ENCODE results near the gene PPP2R5C. TPM values are rescaled to one million over a fixed set of nuclear protein-coding genes. Genes with fewer than 3 reads are reported as not detected.
"Not testable (repeated sequence)": the region's sequence is repeated elsewhere in the genome, so short reads cannot be mapped to it uniquely, and the experiment has no call there.

The PPP2R5C gene
- total RNA-seq, 1 donor from 2014 or later, result 227 TPM

DNA sequence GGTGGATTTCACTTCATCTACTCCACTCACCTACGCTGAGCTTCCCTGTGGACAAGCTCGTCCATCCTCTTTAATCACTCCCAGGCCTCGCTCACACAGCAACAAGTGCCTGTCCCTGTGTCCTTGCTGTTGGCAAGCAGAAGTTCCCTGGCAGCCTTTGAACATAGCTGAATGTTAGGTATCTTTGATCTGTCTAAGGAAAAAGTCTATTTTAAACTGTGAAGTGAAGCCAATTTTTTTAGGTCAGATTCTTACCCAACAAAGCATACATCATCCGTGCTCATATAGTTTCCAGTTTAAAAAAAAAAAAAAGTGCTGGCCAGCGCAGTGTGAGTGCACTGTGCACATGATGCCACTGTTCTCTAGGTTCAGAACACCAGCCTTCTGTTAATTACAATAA is 36.3 kb downstream of the PPP2R5C start:
- Mint-ChIP-seq H3K4me3 (no peak overlapping the region), H3K27me3 (no peaks in the 10 kb centered on the region), H3K4me1 (no peaks in the 10 kb centered on the region), H3K9me3 (no peaks in the 10 kb centered on the region), H3K27ac (no peak overlapping the region), H3K36me3 (ENCODE audit: low read depth) (peaks cover 20% of the 10 kb centered on the region)
- TF ChIP-seq, protein P1, sequence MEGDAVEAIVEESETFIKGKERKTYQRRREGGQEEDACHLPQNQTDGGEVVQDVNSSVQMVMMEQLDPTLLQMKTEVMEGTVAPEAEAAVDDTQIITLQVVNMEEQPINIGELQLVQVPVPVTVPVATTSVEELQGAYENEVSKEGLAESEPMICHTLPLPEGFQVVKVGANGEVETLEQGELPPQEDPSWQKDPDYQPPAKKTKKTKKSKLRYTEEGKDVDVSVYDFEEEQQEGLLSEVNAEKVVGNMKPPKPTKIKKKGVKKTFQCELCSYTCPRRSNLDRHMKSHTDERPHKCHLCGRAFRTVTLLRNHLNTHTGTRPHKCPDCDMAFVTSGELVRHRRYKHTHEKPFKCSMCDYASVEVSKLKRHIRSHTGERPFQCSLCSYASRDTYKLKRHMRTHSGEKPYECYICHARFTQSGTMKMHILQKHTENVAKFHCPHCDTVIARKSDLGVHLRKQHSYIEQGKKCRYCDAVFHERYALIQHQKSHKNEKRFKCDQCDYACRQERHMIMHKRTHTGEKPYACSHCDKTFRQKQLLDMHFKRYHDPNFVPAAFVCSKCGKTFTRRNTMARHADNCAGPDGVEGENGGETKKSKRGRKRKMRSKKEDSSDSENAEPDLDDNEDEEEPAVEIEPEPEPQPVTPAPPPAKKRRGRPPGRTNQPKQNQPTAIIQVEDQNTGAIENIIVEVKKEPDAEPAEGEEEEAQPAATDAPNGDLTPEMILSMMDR (IDR thresholded peaks at IDR 0.05), result no peak
- CTCF ChIA-PET, result no interaction called here
- POLR2A ChIA-PET, result interaction anchor here (0.7 kb wide), 1 partner anchor 33 kb away, joined by 3 read pairs; no protein-coding TSS in a partner anchor
- DNase-seq (no peak), ATAC-seq (ENCODE audit: low read depth) (no peak)
- intact Hi-C loops (cut with micrococcal nuclease), result no loop called here

DNA sequence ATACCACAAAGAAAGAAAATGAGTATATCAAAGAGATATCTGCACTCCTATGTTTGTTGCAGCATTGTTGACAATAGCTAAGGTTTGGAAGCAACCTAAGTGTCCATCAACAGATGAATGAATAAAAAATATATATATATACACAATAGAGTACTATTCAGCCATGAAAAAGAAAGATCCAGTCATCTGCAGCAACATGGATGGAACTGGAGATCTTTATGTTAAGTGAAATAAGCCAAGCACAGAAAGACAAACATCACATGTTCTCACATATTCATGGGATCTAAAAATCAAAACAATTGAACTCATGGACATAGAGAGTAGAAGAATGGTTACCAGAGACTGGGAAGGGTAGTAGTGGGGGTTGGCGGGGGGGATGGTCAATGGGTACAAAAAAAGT is 42.9 kb downstream of the PPP2R5C start:
- H3K27me3 Mint-ChIP-seq; DNase-seq; H3K4me3 Mint-ChIP-seq; ATAC-seq (ENCODE audit: low read depth); CTCF ChIA-PET; intact Hi-C loops (cut with micrococcal nuclease); H3K27ac Mint-ChIP-seq; H3K4me1 Mint-ChIP-seq; POLR2A ChIA-PET; H3K36me3 Mint-ChIP-seq (ENCODE audit: low read depth); H3K9me3 Mint-ChIP-seq: not testable (repeated sequence)

GRCh38 chr14:101806252-101806651 is 44.7 kb downstream of the PPP2R5C start:
- H3K4me3 Mint-ChIP-seq; H3K27me3 Mint-ChIP-seq; POLR2A ChIA-PET; ATAC-seq (ENCODE audit: low read depth); H3K27ac Mint-ChIP-seq; H3K9me3 Mint-ChIP-seq; CTCF ChIA-PET; intact Hi-C loops (cut with micrococcal nuclease); DNase-seq: not testable (repeated sequence)
- peaks cover 17% of the 10 kb centered on the region for H3K36me3 Mint-ChIP-seq (ENCODE audit: low read depth)
- H3K4me1 Mint-ChIP-seq, result peaks cover 21% of the 10 kb centered on the region

DNA sequence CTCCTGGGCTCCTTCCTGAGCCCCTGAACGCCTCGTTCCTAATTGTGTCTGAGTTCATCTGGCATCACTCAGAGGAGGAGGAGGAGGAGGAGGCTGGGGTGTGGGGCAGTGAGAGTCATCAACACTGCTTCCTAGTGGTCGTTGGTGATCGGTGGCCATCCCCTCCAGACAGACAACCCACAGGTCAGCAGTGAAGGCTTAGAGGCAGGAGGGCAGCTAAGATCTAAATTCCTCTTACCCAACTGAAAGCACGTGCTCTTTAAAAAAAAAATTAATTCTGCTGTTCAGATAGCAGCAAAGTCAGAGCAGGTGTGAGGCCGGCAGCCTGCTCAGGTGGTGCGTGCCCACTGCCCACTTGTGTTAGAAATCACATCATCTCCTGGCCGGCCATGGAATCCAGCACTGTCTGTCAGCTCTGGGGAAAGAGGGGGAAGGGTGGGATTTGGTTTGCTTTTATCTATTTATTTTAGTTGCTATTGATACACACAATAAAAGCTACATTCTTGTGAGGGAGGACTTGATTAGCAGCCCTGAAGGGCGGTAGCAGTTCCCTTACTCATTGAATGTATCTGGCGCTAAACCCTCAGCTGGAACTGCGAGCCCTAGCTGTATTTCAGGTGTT is 46.6 kb downstream of the PPP2R5C start:
- ATAC-seq (ENCODE audit: low read depth) (no peak), DNase-seq (no peak)
- Mint-ChIP-seq H3K4me1 (peaks cover 38% of the 10 kb centered on the region), H3K27me3 (no peaks in the 10 kb centered on the region), H3K36me3 (ENCODE audit: low read depth) (peaks cover 30% of the 10 kb centered on the region), H3K9me3 (peaks cover 2% of the 10 kb centered on the region), H3K4me3 (no peak overlapping the region), H3K27ac (peak overlapping the region; percentile 41)
- intact Hi-C loops (cut with micrococcal nuclease), result no loop called here
- TF ChIP-seq, protein P1 (IDR thresholded peaks at IDR 0.05), result no peak
- ChIA-PET CTCF (interaction anchor here (0.6 to 4.6 kb wide), 2 partner anchors 37 to 59 kb away, joined by 3 to 22 read pairs; no protein-coding TSS in a partner anchor), POLR2A (interaction anchor here (1.7 to 9.5 kb wide), 7 partner anchors 12 to 48 kb away, joined by 13 to 313 read pairs (median 52); partner anchors contain the start of gene PPP2R5C)

- no peaks in the 10 kb centered on the region for H3K27me3 Mint-ChIP-seq
- H3K27ac Mint-ChIP-seq, result peak overlapping the region; percentile 99
- peaks cover 2% of the 10 kb centered on the region for H3K9me3 Mint-ChIP-seq
- peak overlapping the region; percentile 97 for H3K4me3 Mint-ChIP-seq
- TF ChIP-seq, protein P1 (IDR thresholded peaks at IDR 0.05), result no peak
- ChIA-PET POLR2A (interaction anchor here (0.6 to 9.5 kb wide), 28 partner anchors 11 to 965 kb away, joined by 3 to 313 read pairs (median 13); partner anchors contain the start of genes PPP2R5C and WDR20), CTCF (interaction anchor here (0.6 to 4.6 kb wide), 7 partner anchors 10 to 59 kb away, joined by 3 to 22 read pairs (median 6); no protein-coding TSS in a partner anchor)
- ATAC-seq (ENCODE audit: low read depth) (no peak), DNase-seq (no peak)
- intact Hi-C loops (cut with micrococcal nuclease), result no loop called here
- peaks cover 47% of the 10 kb centered on the region for H3K4me1 Mint-ChIP-seq
- H3K36me3 Mint-ChIP-seq (ENCODE audit: low read depth), result peaks cover 37% of the 10 kb centered on the region
Measured at GRCh38 chr14:101808894-101809670, 47.6 kb downstream of the PPP2R5C start.

Data from activated B cell treated with CpG ODN at 0.5 μM for 24 hours (primary cell).